22Rv1 (cell line): ENCODE results near the gene PTPRC.

Experiments used
- H3K27ac ChIP-seq: fragments of 450-650 bp; 2 replicates; pipeline ENCODE4 v1.5.1; 2017
- CTCF ChIP-seq: fragments of 450-650 bp; IDR thresholded peaks from 2 replicates; pipeline ENCODE4 v1.5.1; 2017; ENCODE audit warnings: mild to moderate bottlenecking
- ZFX ChIP-seq: fragments of 450-650 bp; IDR thresholded peaks from 2 replicates; pipeline ENCODE4 v1.6.1; 2017; ENCODE audit warnings: antibody characterized with exemption, borderline replicate concordance

Gene PTPRC

GRCh38 chr1:198741744-198742143 is 102.9 kb downstream of the PTPRC start:
- TF ChIP-seq ZFX = no peak
- no peak for TF ChIP-seq CTCF
- no peak overlapping the region for H3K27ac ChIP-seq

- no peak for TF ChIP-seq ZFX
- no peak for TF ChIP-seq CTCF
- H3K27ac ChIP-seq = no peak overlapping the region
Measured at GRCh38 chr1:198747127-198747526, 108.3 kb downstream of the PTPRC start.

GRCh38 chr1:198749279-198749678 is 110.4 kb downstream of the PTPRC start:
- no peak overlapping the region for H3K27ac ChIP-seq
- no peak for TF ChIP-seq CTCF
- no peak for TF ChIP-seq ZFX

- TF ChIP-seq CTCF (no peak), ZFX (no peak)
- no peak overlapping the region for H3K27ac ChIP-seq
Measured at GRCh38 chr1:198750081-198750480, 111.2 kb downstream of the PTPRC start.

GRCh38 chr1:198751741-198752140 is 112.9 kb downstream of the PTPRC start:
- H3K27ac ChIP-seq = no peak overlapping the region
- TF ChIP-seq ZFX (no peak), CTCF (no peak)

GRCh38 chr1:198754670-198755069 is 115.8 kb downstream of the PTPRC start:
- H3K27ac ChIP-seq = no peak overlapping the region
- no peak for TF ChIP-seq CTCF
- no peak for TF ChIP-seq ZFX

- no peak overlapping the region for H3K27ac ChIP-seq
- no peak for TF ChIP-seq ZFX
- no peak for TF ChIP-seq CTCF
Measured at GRCh38 chr1:198755715-198756114, 116.9 kb downstream of the PTPRC start.
